HG03469 (cell line): ENCODE results near the gene KIF1A.

Source experiments
- ATAC-seq: cut with Tn5 transposase; IDR thresholded peaks from one replicate; pipeline ENCODE4 v1.9.1; 2021; ENCODE audit warnings: mild to moderate bottlenecking, moderate library complexity, moderate number of reproducible peaks; ENCODE audit not compliant: unreplicated experiment

The KIF1A gene

GRCh38 chr2:240736281-240737250 lies 83.5 kb downstream of the KIF1A start:
- ATAC-seq, result no peak

GRCh38 chr2:240735476-240735875 lies 84.5 kb downstream of the KIF1A start:
- ATAC-seq, result no peak

- ATAC-seq, result no peak
Measured at GRCh38 chr2:240734756-240735155, 85.3 kb downstream of the KIF1A start.

- no peak for ATAC-seq
Measured at GRCh38 chr2:240733803-240734495, 86.1 kb downstream of the KIF1A start.

GRCh38 chr2:240732911-240733622 lies 87.0 kb downstream of the KIF1A start:
- no peak for ATAC-seq

GRCh38 chr2:240732184-240732583 lies 87.8 kb downstream of the KIF1A start:
- ATAC-seq, result no peak

- no peak for ATAC-seq
Measured at GRCh38 chr2:240731178-240731545, 88.9 kb downstream of the KIF1A start.

- no peak for ATAC-seq
Measured at GRCh38 chr2:240730501-240731177, 89.4 kb downstream of the KIF1A start.

GRCh38 chr2:240728827-240729226 lies 91.2 kb downstream of the KIF1A start:
- ATAC-seq, result no peak

GRCh38 chr2:240728361-240728760 lies 91.7 kb downstream of the KIF1A start:
- no peak for ATAC-seq

GRCh38 chr2:240727913-240728312 lies 92.1 kb downstream of the KIF1A start:
- ATAC-seq, result no peak

- ATAC-seq, result no peak
Measured at GRCh38 chr2:240727439-240727838, 92.6 kb downstream of the KIF1A start.

- no peak for ATAC-seq
Measured at GRCh38 chr2:240726876-240727275, 93.1 kb downstream of the KIF1A start.

- no peak for ATAC-seq
Measured at GRCh38 chr2:240725671-240726070, 94.3 kb downstream of the KIF1A start.

- ATAC-seq, result no peak
Measured at GRCh38 chr2:240725266-240725665, 94.8 kb downstream of the KIF1A start.

- ATAC-seq, result no peak
Measured at GRCh38 chr2:240724431-240724830, 95.6 kb downstream of the KIF1A start.

GRCh38 chr2:240723851-240724250 lies 96.2 kb downstream of the KIF1A start:
- ATAC-seq, result no peak

- no peak for ATAC-seq
Measured at GRCh38 chr2:240722796-240723735, 97.0 kb downstream of the KIF1A start.

GRCh38 chr2:240722376-240722775 lies 97.6 kb downstream of the KIF1A start:
- no peak for ATAC-seq
